H54 (cell line): ENCODE measurements around the gene PRKX.
"Not testable (repeated sequence)": the region's sequence is repeated elsewhere in the genome, so short reads cannot be mapped to it uniquely, and the experiment has no call there.

Experiments
- DNase-seq: peaks from one replicate; pipeline ENCODE4 v3.0.0; 2011; ENCODE audit warnings: low spot score, mixed read lengths; ENCODE audit not compliant: insufficient read length
- FAIRE-seq: peaks from 3 replicates; lab custom pipeline; 2011; peaks lifted over from hg19 to GRCh38; lab: Jason Lieb, UNC
- POLR2A ChIP-seq: IDR thresholded peaks from 2 replicates; pipeline ENCODE4 v1.6.1; 2011; ENCODE audit warnings: low read depth, mild to moderate bottlenecking, low read length

PRKX gene

DNA sequence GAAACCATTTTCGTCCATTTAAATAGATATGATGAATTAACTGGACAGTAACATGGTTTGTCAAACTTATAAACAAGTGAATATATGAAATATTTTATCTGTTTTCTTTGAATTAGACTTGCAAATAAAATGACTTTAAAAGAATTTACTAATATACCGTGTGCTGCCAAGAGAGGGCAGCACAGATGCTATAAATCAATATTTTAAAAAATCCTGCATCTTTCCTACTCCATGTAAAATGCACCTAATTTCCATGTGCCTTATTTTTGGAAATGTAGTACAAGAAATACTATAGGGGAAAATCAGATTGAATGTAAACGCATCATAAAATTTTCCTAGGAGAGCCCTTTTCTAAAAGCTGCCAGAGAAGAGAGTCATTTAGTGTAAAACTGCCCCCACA is 62.2 kb downstream of the PRKX start:
- no peak for TF ChIP-seq POLR2A
- no peak for FAIRE-seq
- DNase-seq = no peak

GRCh38 chrX:3648084-3648483 is 65.4 kb downstream of the PRKX start:
- no peak for TF ChIP-seq POLR2A
- DNase-seq (no peak), FAIRE-seq (no peak)

- not testable (repeated sequence) for FAIRE-seq, DNase-seq
These were observed 73.4 kb downstream of the PRKX start for GRCh38 chrX:3639858-3640631.

- DNase-seq (no peak), FAIRE-seq (no peak)
- TF ChIP-seq POLR2A = no peak
These were observed 74.2 kb downstream of the PRKX start for GRCh38 chrX:3639236-3639635.

- TF ChIP-seq POLR2A = no peak
- FAIRE-seq (no peak), DNase-seq (peak; percentile 4)
These were observed 75.1 kb downstream of the PRKX start for GRCh38 chrX:3638280-3638873.

DNA sequence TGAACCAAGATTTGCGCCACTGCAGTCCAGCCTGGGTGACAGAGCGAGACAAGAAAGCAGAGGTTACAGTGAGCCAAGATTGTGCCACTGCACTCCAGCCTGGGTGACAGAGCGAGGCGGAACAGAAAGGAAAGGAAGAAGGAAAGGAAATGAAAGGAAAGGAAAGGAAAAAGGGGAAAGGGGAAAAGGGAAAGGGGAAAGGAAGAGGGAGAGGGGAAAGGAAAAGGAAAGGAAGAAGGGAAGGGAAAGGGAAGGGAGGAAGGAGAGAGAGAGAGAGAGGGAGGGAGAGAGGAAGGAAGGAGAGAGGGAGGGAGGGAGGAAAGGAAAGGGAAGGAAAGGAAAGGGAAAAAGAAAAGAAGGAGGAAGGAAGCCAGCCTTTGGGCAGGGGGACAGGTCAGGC is 76.6 kb downstream of the PRKX start:
- no peak for TF ChIP-seq POLR2A
- no peak for DNase-seq
- FAIRE-seq = no peak

GRCh38 chrX:3631196-3631595 is 82.3 kb downstream of the PRKX start:
- TF ChIP-seq POLR2A = no peak
- DNase-seq (no peak), FAIRE-seq (no peak)

GRCh38 chrX:3627594-3627993 is 85.9 kb downstream of the PRKX start:
- no peak for TF ChIP-seq POLR2A
- DNase-seq = no peak

DNA sequence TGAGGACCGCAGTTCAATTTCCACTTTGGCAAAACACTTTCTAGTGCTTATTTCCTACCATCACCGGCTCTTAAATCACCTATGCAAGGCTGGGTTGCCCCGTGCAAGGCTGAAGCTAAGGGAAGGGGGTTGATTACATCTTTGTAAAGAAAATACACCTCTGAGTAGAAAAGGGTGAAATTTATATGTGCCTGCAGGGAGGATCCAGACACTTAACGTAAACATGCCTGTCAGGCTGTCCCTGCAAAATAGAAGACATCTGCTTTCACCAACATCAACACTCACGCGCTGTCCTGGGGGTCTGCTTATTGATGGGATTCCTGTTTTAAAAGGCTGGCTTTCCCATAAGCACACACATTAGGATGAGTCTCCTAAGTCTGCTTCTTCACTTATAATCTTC is 92.0 kb downstream of the PRKX start:
- no peak for TF ChIP-seq POLR2A
- no peak for DNase-seq
- FAIRE-seq = no peak

More at GRCh38 chrX:3627594-3627993, 85.9 kb downstream of the PRKX start:
- no peak for FAIRE-seq

DNA sequence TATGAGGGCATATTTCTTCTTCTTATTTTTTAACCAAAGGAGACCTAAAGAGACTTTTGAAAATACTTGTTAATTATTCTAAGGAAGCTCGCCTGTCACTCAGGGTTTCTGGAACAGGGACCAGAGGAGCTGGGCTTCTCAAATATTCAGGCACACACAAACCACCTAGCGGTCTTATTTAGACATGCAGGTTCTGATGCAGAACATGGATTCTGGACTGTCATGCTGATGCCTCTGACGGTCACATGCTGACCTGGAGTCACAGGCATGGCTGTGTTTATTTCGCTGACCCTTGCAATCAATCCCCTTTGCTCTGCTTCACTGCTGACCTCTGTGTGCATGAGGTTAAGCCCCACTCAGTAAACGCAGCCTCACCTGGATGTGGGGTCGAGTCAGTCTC is 101.7 kb downstream of the PRKX start:
- DNase-seq, FAIRE-seq: not testable (repeated sequence)

DNA sequence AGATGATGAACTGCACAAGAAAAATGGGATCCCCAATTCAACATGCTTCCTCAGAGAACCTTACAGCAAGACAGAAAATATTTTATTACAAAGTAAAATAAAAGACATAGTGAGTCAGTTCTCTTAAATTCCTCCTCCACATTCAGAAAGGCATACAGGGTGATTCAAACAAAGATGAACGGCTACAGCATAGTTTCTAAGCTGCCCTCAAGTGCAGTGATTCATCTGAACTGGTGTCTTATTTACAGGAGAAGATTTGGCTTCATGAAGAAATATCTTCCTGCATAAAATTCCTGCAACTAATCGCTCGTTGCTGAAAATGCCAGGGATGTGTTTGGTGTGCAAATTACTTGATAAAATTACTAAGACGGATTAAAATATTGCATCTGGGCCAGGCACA is 103.6 kb downstream of the PRKX start:
- DNase-seq (peak; percentile 16), FAIRE-seq (no peak)
- TF ChIP-seq POLR2A = no peak

DNA sequence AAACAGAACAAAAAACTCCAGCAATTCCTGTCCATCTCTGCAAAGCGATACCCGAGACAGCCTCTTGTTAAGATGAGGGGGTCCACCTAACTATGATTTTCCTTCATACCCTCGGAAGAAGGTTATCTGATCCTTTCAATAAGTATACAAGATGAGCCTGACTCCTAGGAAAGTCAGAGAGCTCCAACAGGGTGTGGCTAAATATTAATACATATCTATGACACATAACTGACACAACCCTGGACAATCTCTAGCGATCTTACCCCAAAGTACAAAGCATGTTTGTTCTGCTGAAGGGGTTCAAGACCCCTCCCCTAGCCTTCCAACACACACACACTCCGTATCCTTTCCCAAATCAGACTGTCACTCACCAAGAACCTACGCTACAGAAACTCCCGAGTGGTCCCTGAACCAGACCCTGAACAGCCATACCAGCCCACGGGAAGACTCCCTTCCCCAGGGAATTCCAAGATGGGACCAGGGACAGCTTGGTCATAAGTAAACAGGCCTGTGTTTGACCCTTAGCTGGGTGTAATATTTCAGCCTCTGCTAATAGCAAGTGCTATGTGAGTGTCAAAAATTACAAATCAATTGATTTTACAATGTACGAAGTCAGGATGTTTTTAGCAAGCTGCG is 110.3 kb downstream of the PRKX start:
- no peak for DNase-seq
- FAIRE-seq = no peak
- TF ChIP-seq POLR2A = no peak

- FAIRE-seq = no peak
These were observed 113.5 kb downstream of the PRKX start for GRCh38 chrX:3599802-3600430.

DNA sequence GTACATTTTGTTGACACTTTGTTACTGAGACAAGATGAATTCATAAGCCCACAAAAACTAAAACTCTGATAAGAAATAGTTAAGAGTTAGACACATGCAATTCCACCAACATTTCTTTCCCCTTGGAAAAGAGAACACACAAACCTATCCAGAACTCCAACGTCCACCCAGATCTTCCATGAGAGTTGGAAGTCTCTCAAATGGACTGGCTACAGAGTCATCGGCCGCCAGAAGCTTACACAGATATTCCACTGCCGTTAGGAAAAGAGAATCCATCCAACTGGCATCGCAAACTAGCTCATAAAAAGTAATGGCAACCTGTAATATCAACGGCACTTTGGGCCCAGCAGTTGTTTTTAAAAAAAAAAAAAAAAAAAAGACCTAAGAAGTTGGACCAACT is 114.7 kb downstream of the PRKX start:
- DNase-seq (no peak), FAIRE-seq (no peak)
- TF ChIP-seq POLR2A = no peak

More at GRCh38 chrX:3599802-3600430, 113.5 kb downstream of the PRKX start:
- no peak for DNase-seq
- no peak for TF ChIP-seq POLR2A
